Activated CD4-positive, alpha-beta T cell treated with anti-CD3 and anti-CD28 coated beads, Interleukin-2, amount 10 ng/mL, durations not matched to agents 7 days and 5 days (primary cell): Measurements from ENCODE around the gene RINL. TPM values are rescaled to one million over a fixed set of nuclear protein-coding genes. Genes with fewer than 3 reads are reported as not detected.
"Not testable (repeated sequence)": the region's sequence is repeated elsewhere in the genome, so short reads cannot be mapped to it uniquely, and the experiment has no call there.

Experiments used
- CTCF ChIA-PET: fragments of 350-600 bp; sonication (Branson Sonifier 250); formaldehyde crosslinking; loops from one replicate; lab custom pipeline; 2021; ENCODE audit warnings: antibody characterized with exemption; lab: Charles Lee
- POLR2A ChIA-PET: fragments of 350-600 bp; sonication (Branson Sonifier 250); formaldehyde crosslinking; loops from one replicate; lab custom pipeline; 2021; ENCODE audit warnings: antibody characterized with exemption; lab: Charles Lee
- DNase-seq: peaks from one replicate; pipeline ENCODE4 v3.0.0-alpha.2; 2020
- H3K27ac Mint-ChIP-seq: one replicate; pipeline ENCODE4 v1.8.0; 2021; ENCODE audit warnings: mild to moderate bottlenecking, moderate library complexity, mixed read lengths
- H3K27me3 Mint-ChIP-seq: one replicate; pipeline ENCODE4 v1.8.0; 2021; ENCODE audit warnings: mixed read lengths
- H3K36me3 Mint-ChIP-seq: one replicate; pipeline ENCODE4 v1.8.0; 2021; ENCODE audit warnings: low read depth, mixed read lengths
- H3K4me1 Mint-ChIP-seq: one replicate; pipeline ENCODE4 v1.8.0; 2021; ENCODE audit warnings: mixed read lengths
- H3K4me3 Mint-ChIP-seq: one replicate; pipeline ENCODE4 v1.8.0; 2021; ENCODE audit warnings: mild to moderate bottlenecking, moderate library complexity, mixed read lengths
- H3K9me3 Mint-ChIP-seq: one replicate; pipeline ENCODE4 v1.8.0; 2021; ENCODE audit warnings: mixed read lengths
- total RNA-seq, 2 experiments: library from RNA; stranded (reverse); gene quantifications; one replicate each; pipeline ENCODE4 v1.2.3, GENCODE V29; 2021

Gene RINL
- total RNA-seq, 2 experiments from 2014 or later = 65.0 to 66.9 TPM

DNA sequence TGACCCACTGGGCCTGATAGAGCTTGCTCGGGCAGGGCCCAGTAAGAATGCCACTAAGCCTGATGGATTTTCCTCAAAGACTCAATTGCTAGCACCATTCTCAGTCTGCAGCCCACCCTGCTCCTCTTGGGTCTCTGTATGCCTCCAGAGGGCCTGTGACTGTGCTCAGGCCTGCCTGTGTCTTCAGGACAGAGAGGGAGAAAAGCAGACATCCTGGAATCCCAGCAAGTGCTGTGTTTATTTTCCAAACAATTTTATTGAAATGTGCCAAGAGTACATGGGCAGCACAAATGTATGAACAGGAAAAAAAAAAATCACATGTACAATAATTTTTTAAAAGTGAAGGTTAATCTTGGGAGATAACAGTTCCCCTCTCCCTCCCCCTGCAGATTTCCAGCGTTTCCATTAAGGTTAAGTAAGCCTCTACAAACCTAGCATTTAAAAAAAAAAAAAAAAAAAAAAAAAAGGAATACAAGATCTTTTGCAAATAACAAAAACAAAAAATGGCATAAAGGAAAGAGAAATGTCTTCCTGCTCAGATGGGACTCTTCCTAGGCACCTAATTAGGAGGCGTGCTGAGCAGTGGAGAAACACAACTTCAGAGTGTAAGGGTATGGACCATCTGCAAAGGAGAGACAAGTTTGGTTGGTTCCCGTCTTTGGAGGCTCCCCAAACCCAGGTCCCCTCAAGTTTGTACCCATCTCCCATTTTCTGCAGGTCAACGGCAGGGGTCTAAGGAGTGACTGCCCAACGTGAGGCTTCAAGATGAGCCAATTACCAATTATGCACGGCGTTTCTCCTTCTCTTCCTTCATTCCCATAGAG lies 41.7 kb downstream of the RINL start:
- Mint-ChIP-seq H3K27ac (no peak overlapping the region), H3K9me3 (no peaks in the 10 kb centered on the region), H3K27me3 (no peaks in the 10 kb centered on the region), H3K4me3 (no peak overlapping the region), H3K36me3 (peaks cover 59% of the 10 kb centered on the region), H3K4me1 (peaks cover 49% of the 10 kb centered on the region)
- no peak for DNase-seq
- POLR2A ChIA-PET = no interaction called here
- CTCF ChIA-PET = interaction anchor here (0.6 kb wide), 1 partner anchor 1655 kb away, joined by 3 read pairs; no protein-coding TSS in a partner anchor

DNA sequence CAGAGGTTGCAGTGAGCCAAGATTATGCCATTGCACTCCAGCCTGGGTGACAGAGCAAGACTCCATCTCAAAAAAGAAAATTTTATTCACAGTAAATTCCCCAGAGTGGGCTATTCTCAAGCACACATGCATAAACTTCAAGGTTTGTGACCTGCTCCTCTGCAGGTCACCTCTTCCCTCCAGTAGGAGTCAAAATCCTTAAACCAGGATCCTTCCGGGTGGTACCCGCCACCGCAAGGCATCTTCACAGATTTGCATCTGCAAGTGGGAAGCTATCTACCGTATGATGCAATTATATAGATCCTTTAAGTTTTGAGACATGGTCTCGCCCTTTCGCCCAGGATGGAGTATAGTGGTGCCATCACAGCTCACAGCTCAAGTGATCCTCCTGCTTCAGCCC lies 43.5 kb downstream of the RINL start:
- DNase-seq = no peak
- no peak overlapping the region for H3K27ac Mint-ChIP-seq
- no peaks in the 10 kb centered on the region for H3K9me3 Mint-ChIP-seq
- ChIA-PET POLR2A (no interaction called here), CTCF (interaction anchor here (1.4 kb wide), 1 partner anchor 12 kb away, joined by 3 read pairs; no protein-coding TSS in a partner anchor)
- no peaks in the 10 kb centered on the region for H3K27me3 Mint-ChIP-seq
- peaks cover 58% of the 10 kb centered on the region for H3K36me3 Mint-ChIP-seq
- H3K4me1 Mint-ChIP-seq = peaks cover 48% of the 10 kb centered on the region
- H3K4me3 Mint-ChIP-seq = no peak overlapping the region

DNA sequence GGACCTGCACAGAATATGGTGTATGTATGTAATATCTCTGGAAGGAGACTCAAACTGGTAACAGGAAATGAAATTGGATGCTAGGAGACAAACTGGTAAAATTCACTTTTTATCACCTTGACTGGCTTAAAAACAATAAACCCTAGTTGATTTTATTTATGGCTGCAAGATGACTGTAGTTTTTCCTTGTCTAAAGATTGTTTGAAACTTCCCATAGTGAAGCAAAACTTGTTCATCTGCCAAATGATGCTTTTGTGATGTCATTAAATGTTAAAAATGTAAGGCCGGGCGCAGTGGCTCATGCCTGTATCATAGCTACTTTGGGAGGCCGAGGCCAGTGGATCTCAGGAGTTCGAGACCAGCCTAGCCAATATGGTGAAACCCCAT lies 44.0 kb downstream of the RINL start:
- Mint-ChIP-seq H3K4me3 (no peak overlapping the region), H3K4me1 (peaks cover 46% of the 10 kb centered on the region), H3K9me3 (no peaks in the 10 kb centered on the region), H3K27ac (no peak overlapping the region), H3K27me3 (no peaks in the 10 kb centered on the region), H3K36me3 (peaks cover 55% of the 10 kb centered on the region)
- no peak for DNase-seq
- ChIA-PET CTCF (interaction anchor here (1.4 kb wide), 1 partner anchor 12 kb away, joined by 3 read pairs; no protein-coding TSS in a partner anchor), POLR2A (interaction anchor here (0.6 kb wide), 1 partner anchor 33 kb away, joined by 4 read pairs; no protein-coding TSS in a partner anchor)

DNA sequence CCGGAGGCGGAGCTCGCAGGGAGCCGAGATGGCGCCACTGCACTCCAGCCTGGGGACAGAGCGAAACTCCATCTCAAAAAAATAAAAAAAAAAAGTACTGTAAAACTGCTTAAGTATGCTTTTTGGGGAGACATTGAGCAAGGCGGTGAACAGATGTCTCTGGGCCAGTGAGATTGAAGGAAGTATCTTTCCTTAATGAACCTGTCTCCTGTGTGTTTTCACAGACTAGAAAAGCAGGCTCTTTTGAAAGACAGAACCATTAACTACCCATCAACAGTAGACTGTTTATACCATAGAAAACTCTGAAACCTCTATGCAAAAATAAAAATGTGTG lies 45.0 kb downstream of the RINL start:
- DNase-seq = no peak
- POLR2A ChIA-PET = no interaction called here
- Mint-ChIP-seq H3K27ac (peak overlapping the region; percentile 50), H3K4me3 (no peak overlapping the region), H3K36me3 (peaks cover 49% of the 10 kb centered on the region), H3K4me1 (peaks cover 42% of the 10 kb centered on the region), H3K9me3 (no peaks in the 10 kb centered on the region), H3K27me3 (no peaks in the 10 kb centered on the region)
- CTCF ChIA-PET = interaction anchor here (1.4 kb wide), 1 partner anchor 98 kb away, joined by 4 read pairs; the partner anchor contains the start of genes MRPS12 and SARS2

DNA sequence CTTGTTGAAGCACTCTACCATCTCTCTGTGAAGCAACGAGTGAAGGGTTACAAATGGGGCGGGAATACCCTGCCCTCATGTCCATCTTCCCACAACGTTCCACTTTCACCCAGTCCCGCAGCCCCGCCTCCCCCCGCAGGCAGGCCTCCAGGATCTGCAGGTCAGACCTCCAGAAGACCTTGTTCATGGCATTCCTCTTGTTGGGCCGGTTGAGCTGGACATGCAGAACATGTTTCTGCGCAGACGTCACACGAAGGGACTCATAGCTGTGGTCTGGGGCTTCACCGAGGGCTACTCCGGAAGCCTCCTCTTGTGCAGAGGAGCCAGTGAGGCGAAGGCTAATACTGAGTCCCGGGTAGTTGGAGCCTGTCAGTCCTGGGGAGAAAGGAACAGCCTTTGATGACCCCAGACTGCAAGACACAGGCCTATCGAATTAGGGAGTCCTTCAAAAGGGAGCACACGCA lies 46.9 kb downstream of the RINL start:
- POLR2A ChIA-PET = interaction anchor here (0.6 to 1.1 kb wide), 2 partner anchors 11 to 18 kb away, joined by 3 to 5 read pairs; partner anchors contain the start of gene HNRNPL
- H3K4me3 Mint-ChIP-seq = peak overlapping the region; percentile 89
- H3K9me3 Mint-ChIP-seq = no peaks in the 10 kb centered on the region
- H3K27ac Mint-ChIP-seq = peak overlapping the region; percentile 90
- CTCF ChIA-PET = interaction anchor here (0.6 to 1.6 kb wide), 7 partner anchors 9 to 429 kb away, joined by 3 to 5 read pairs (median 4); partner anchors contain the start of genes FAM98C, MRPS12 and SARS2
- peaks cover 40% of the 10 kb centered on the region for H3K4me1 Mint-ChIP-seq
- no peaks in the 10 kb centered on the region for H3K27me3 Mint-ChIP-seq
- peak; percentile 26 for DNase-seq
- peaks cover 42% of the 10 kb centered on the region for H3K36me3 Mint-ChIP-seq

DNA sequence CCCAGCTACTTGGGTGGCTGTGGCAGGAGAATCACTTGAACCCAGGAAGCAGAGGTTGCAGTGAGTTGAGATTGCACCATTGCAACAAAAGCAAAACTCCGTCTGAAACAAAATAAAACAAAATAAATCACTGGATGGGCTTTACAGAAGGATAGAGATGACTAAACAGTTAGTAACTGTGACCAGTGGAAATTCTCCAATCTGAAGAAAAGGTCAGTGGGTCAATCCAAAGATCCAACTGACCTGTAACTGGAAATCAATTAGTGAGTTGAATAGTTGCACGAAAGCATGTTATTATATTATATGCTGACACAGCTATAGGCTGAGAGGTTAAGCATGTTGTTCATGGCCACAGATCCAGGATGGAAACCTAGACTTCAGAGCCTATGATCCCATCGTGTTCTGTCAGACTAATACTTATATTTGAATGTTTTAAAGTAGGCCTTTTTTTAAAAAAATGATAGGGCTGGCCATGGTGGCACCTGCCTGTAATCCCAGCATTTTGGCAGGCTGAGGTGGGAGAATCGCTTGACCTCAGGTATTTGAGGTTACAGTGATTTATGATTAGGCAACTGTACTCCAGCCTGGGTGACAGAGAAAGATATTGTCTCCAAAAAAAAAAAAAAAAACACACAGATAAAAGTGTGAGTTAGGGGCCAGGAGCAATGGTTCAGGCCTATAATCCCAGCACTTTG lies 47.9 kb downstream of the RINL start:
- H3K9me3 Mint-ChIP-seq = no peaks in the 10 kb centered on the region
- H3K27ac Mint-ChIP-seq = peak overlapping the region; percentile 90
- H3K27me3 Mint-ChIP-seq = no peaks in the 10 kb centered on the region
- POLR2A ChIA-PET = no interaction called here
- H3K4me3 Mint-ChIP-seq = peak overlapping the region; percentile 89
- CTCF ChIA-PET = interaction anchor here (0.8 to 1.1 kb wide), 3 partner anchors 8 to 100 kb away, joined by 3 to 5 read pairs (median 5); partner anchors contain the start of genes MRPS12 and SARS2
- H3K4me1 Mint-ChIP-seq = peaks cover 40% of the 10 kb centered on the region
- no peak for DNase-seq
- peaks cover 34% of the 10 kb centered on the region for H3K36me3 Mint-ChIP-seq

DNA sequence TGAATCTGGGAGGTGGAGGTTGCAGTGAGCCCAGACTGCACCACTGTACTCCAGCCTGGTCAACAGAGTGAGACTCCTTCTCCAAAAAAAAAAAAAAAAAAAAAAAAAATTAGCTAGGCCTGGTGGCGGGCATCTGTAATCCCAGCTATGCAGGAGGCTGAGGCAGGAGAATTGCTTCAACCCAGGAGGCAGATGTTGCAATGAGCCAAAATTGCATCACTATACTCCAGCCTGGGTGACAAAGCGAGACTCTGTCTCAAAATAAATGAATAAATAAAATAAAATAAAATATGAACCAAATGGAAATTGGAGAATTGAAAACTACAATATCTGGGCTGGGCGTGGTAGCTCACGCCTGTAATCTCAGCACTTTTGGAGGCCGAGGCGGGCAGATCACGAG lies 48.9 kb downstream of the RINL start:
- peaks cover 37% of the 10 kb centered on the region for H3K36me3 Mint-ChIP-seq
- H3K4me1 Mint-ChIP-seq = peaks cover 37% of the 10 kb centered on the region
- H3K4me3 Mint-ChIP-seq, POLR2A ChIA-PET, DNase-seq, H3K9me3 Mint-ChIP-seq, H3K27ac Mint-ChIP-seq, H3K27me3 Mint-ChIP-seq: not testable (repeated sequence)
- CTCF ChIA-PET = interaction anchor here (1.2 kb wide), 1 partner anchor 101 kb away, joined by 3 read pairs; the partner anchor contains the start of genes MRPS12 and SARS2

DNA sequence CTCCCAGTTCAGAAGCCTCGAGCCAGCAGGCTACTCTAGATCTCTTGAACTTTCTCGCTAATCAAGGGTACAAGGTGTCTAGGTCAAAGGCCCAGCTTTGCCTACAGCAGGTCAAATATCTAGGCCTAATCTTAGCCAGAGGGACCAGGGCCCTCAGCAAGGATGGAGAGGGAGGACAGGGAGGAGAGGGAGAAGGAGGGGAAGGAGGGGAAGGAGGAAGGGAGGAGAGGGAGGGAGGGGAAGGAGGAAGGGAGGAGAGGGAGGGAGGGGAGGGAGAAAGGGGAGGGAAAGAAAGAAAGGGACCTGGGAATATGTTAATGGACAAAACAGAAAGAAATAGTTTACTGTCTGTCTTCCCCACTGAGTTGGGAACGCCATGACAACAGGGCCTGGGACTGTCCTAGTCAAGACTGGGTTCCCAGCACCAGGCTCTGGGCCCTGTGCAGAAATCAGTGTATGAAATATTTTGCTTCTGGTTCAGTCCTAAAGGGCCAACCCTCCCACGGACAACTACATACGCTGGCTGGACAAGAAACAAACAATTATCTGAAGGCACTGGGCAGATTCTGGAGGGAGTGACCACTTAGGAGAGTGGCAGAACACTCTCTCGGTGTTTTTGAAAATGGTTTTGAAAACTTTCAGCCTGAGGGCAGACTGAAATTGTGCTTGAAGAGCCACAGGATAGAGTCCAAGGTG lies 51.1 kb downstream of the RINL start:
- ChIA-PET POLR2A (interaction anchor here (0.6 kb wide), 1 partner anchor 42 kb away, joined by 5 read pairs; no protein-coding TSS in a partner anchor), CTCF (interaction anchor here (1.2 kb wide), 1 partner anchor 192 kb away, joined by 5 read pairs; no protein-coding TSS in a partner anchor)
- no peaks in the 10 kb centered on the region for H3K9me3 Mint-ChIP-seq
- no peak overlapping the region for H3K4me3 Mint-ChIP-seq
- peaks cover 24% of the 10 kb centered on the region for H3K4me1 Mint-ChIP-seq
- H3K27ac Mint-ChIP-seq = no peak overlapping the region
- DNase-seq = no peak
- no peaks in the 10 kb centered on the region for H3K27me3 Mint-ChIP-seq
- H3K36me3 Mint-ChIP-seq = peaks cover 54% of the 10 kb centered on the region

DNA sequence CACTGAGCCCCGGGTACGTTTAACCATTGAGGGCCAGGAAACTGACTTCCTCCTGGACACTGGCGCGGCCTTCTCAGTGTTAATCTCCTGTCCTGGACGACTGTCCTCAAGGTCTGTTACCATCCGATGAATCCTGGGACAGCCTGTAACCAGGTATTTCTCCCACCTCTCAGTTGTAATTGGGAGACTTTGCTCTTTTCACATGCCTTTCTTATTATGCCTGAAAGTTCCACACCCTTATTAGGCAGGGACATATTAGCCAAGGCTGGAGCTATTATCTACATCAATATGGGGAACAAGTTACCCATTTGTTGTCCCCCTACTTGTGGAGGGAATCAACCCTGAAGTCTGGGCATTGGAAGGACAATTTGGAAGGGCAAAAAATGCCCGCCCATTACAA lies 52.1 kb downstream of the RINL start:
- CTCF ChIA-PET = interaction anchor here (0.7 kb wide), 1 partner anchor 9 kb away, joined by 3 read pairs; no protein-coding TSS in a partner anchor
- H3K27me3 Mint-ChIP-seq, H3K9me3 Mint-ChIP-seq, POLR2A ChIA-PET, DNase-seq, H3K4me3 Mint-ChIP-seq, H3K27ac Mint-ChIP-seq: not testable (repeated sequence)
- peaks cover 51% of the 10 kb centered on the region for H3K36me3 Mint-ChIP-seq
- peaks cover 14% of the 10 kb centered on the region for H3K4me1 Mint-ChIP-seq

DNA sequence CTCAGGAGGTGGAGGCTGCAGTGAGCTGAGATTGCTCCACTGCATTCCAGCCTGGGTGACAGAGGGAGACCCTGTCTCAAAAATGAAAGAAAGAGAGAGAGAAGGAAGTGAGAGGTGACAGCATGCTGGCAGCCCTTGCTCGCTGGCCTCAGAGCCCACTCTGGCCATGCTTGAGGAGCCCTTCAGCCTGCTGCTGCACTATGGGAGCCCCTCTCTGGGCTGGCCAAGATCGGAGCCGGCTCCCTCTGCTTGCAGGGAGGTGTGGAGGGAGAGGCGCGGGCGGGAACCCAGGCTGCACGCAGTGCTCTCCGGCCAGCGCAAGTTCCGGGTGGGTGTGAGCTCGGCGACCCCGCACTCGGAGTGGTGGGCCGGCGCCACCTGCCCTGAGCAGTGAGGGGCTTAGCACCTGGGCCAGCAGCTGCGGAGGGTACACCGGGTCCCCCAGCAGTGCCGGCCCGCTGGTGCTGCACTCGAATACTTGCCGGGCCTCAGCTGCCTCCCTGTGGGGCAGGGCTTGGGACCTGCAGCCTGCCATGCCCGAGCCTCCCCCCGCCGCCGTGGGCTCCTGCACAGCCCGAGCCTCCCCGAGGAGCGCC lies 56.7 kb downstream of the RINL start:
- Mint-ChIP-seq H3K27ac (peak overlapping the region; percentile 50), H3K36me3 (peaks cover 32% of the 10 kb centered on the region)
- H3K27me3 Mint-ChIP-seq, H3K4me3 Mint-ChIP-seq, POLR2A ChIA-PET, H3K9me3 Mint-ChIP-seq, DNase-seq, H3K4me1 Mint-ChIP-seq: not testable (repeated sequence)
- CTCF ChIA-PET = interaction anchor here (0.9 to 1.6 kb wide), 3 partner anchors 9 to 65 kb away, joined by 3 to 5 read pairs (median 4); no protein-coding TSS in a partner anchor

DNA sequence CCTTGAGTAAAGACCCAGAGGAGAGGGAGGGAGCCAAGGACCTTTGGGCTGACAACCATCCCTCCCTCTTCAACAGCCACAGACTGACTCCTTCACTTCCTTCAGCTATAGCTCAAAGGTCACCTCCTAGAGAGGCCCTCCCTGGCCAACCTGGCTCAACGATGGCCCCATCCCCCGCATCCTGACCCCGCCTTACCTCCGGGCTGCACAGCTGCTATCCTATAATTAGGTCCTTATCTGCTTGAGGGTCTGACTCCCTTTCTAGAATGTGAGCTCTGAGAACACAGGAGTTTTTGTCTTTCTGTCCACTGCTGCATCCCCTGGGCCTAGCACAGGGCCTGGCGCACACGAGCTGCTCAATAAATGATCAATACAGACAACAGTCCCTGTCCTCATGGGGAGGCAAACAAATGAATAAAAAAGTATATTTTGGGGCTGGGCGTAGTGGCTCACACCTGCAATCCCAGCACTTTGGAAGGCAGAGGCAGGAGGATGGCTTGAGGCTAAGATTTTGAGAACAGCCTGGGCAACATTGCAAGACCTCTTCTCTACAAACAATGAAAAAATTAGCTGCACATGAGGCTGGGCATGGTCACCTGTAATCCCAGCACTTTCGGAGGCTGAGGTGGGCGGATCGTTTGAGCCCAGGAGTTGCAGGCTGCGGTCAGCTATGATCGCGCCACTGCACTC lies 58.7 kb downstream of the RINL start:
- H3K4me3 Mint-ChIP-seq = no peak overlapping the region
- no peak overlapping the region for H3K27ac Mint-ChIP-seq
- no peaks in the 10 kb centered on the region for H3K27me3 Mint-ChIP-seq
- POLR2A ChIA-PET = no interaction called here
- peaks cover 37% of the 10 kb centered on the region for H3K36me3 Mint-ChIP-seq
- no peaks in the 10 kb centered on the region for H3K9me3 Mint-ChIP-seq
- CTCF ChIA-PET = interaction anchor here (1.1 kb wide), 2 partner anchors 12 to 185 kb away, joined by 3 to 4 read pairs; partner anchors contain the start of gene ECH1
- no peaks in the 10 kb centered on the region for H3K4me1 Mint-ChIP-seq
- DNase-seq = no peak
